Inflammatory macrophage (primary cell): ENCODE data around the gene CLDN12.
A peak's percentile ranks its signal among the peaks of the same experiment; 100 is the strongest.

Experiments
- DNase-seq, 2 donors: peaks; one replicate each; pipeline ENCODE4 v3.0.0-alpha.2; 2020 to 2022
- total RNA-seq, 18 experiments: gene quantifications; one replicate each; lab custom pipeline; 2026; ENCODE audit warnings: mixed read lengths in 6 of 18, inconsistent platforms in 2 of 18; lab: John Stamatoyannopoulos, UW

The CLDN12 gene
- total RNA-seq = 5.2 to 49.1 (median 24.9) reads per million in 18 experiments

DNA sequence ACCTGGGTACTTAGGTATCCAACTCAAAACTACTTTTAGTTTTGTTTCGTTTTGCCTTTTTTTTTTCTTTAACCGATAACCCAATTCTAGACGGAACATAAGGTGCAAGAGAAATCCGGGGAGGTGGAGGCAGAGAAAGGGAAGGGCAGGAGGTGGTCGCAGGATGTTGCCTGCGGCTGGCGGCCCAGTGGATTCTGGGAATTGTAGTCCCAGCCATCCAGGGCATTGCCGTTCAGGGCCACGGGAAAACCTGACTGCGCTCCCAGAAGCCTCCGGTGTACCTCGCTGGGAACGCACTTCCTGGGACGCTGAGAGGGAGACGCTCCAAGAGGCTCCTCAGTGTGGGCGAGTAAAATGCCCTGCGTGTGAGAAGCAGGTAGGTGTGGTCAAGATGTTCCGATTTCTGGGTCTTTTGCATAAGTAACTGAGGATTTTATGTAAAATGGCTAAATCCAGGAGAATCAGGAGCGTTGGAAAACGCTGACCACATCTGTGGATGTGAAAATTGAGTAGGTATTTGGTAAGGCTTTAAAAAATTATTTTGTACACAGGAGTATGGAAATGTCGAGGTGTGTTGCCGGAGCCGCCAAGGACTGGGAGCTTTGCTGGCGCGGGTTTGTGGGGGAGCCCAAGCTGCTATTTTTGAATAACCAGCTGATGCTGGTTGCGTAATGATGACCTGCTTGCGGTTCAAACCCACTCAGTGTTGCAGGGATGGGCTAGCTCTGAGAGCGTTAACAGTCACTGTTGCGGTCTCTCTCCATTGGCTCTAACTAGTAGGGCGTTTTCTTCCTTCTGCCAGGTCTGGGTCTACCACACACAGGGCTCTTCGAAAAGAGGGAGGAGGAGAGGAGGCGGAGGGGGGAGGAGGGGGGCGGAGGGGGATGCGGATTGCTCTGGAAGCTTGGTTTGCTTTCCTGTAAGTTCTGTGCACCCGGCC is at the start of gene CLDN12:
CLDN12 (plus strand) TSS at position 288 of the 940 bp plus-strand sequence. CDS start 9,216 bp downstream, outside the sequence.
- DNase-seq = peak; percentile 92 to 98

DNA sequence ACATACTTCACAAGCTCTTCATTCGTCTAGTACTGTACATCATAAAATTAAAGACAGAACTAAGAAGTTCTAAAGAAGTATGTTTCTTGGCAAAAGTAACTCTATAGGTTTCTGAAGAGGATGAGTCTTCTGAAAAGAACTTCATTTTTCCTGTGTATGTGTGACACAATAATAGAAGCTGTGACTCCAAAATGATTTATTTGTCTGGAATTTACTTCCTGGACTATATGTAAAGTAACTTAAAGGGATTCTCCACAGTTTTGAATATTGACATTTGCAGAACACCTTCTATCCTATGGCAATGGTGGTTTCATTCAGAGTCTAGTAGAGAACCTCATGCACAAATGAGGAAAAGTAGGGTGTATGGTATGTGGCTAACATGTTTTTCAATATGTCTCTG is 19.8 kb upstream of the CLDN12 start:
- no peak for DNase-seq

DNA sequence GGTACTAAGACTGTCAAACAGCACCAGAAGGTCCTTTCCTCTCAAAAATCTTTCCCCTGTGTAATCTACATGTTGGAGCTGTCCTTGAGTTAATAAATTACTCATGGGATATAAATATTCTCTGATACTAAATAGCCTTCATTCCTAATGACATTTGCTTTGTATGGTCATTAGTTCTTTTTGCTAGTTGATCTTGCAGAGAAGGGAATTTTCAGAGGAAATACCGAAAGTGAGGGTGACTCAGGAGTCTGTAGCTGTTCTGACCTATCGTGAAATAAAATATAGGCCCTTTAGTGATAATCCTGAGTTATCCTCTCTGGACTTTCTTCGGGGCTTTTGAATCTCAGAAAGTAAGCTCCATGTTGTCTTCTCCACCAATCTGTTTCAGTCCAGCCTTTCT is 19.4 kb upstream of the CLDN12 start:
- no peak for DNase-seq

DNA sequence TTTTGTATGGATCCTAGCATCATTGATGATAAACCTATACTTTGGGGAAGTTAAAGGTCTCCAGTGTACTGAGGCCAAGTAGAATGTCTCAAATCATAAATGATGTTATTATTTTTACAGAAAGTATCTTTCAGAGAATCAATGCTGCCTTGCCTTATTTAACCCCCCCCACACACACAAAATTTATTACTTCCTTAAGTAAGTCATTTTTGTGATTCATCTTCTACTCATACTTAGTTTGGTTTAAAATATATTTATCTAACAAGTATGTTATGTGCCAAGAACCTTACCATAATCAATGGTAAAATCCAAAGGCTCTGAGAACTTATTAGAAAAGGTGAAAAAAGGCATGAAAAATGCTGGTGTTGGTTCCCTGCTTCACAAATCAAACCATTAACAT is 18.8 kb upstream of the CLDN12 start:
- no peak for DNase-seq

DNA sequence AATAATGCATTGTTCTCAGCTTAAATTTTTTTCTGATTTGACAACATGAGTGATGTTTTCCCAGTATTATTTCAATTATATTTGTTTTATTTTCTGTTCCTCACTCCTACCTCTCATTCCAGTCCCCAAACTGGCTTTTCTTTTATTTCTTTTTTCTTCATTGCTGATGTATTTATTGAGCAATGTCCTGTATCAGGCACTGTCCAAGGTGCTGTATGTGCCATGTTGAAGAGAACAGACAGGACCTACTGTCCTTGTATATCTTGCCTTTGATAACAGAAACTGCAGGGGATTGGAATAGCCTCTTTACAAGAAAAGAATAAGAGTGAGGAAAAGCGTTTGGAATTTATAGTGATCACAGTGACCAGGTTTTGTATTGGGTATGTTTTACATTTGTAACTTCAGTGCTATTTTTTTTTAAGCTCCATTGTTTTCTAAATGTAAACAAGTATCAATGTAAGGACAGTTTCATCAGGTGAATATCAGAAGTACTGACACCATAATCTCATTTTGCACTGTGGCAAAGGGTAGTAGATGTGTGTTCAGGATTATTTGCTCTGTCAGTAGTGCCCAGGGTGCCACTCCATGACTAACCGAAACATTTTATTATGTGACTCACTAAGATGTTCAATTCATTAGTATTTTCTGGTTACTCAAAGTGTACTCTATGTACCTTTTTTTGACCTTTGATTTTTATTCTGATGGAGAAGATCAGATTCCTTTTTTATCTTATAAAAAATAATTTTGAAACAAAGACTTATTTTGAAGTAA is 15.6 kb upstream of the CLDN12 start:
- DNase-seq = no peak

DNA sequence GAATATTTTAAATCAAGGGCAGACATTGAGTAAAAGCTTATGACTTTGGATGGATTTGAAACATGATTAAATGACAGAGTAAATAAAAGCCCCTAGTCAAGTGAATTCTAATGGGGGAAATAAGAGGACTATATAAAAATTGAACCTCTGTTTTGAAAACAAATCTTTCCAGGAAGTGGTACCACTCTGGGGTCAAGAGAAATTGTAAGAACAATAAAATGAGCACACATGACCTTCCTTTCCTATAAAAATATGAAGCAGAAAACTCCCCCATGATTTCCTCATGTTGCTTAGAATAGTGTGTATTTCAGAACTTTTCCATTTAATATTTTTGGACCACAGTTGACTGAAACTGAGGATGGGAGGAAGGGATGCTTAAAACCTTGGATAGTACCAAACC is 12.3 kb upstream of the CLDN12 start:
- no peak for DNase-seq

DNA sequence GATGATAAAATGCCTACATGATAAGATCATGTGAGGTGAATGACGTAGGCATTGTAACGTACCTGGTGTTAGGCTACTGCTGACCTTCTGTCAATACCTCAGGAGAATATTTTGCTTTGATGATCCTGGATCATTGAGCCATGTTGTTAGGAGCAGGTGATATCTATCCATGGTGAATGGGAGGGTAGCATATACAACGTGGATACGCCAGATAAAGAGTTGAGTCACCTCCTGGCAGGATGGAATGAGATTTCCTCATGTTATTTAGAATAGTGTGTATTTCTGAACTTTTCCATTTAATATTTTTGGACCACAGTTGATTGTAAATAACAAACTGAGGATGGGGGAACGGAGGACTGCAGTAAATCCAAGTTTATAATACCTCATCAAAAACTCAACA is 11.8 kb upstream of the CLDN12 start:
- DNase-seq = no peak

DNA sequence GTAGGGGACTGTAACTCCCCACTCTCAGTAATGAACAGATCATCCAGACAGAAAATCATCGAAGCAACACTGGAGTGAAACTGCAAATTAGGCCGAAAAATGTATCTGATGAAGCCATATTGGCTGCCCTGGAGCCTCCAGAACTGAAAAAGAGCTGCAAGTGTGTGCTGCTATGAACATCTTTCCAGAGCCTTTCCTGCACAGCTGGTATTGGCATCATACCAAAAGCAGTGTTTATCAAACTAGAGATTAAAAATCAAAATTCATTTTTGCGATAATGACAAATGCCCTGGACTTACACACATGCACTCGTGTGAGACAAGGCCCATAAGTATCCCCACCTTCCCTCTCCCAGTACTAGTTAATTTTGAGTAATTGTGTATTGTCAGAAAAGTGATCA is 6.8 kb upstream of the CLDN12 start:
- no peak for DNase-seq

DNA sequence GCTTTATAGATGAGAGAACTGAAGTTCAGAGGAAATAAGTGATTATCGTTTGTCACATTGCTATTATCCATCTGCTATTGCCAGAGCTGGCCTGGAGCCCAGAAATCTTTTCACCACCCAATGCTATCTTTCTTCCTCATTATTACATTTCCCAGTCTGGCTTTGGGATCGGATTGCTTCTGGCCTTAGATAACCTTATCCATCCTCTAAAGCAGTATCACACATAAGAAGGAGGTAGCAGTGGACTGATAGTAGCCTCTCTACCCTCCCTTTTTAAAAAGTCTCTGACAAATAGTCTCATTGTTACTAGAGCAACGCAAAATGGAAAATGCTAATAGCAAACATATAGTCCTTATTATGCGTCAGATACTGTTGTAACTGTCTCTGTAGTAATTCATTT is 1.3 kb upstream of the CLDN12 start:
- DNase-seq = peak in 1 of 2 donors; percentile 3

DNA sequence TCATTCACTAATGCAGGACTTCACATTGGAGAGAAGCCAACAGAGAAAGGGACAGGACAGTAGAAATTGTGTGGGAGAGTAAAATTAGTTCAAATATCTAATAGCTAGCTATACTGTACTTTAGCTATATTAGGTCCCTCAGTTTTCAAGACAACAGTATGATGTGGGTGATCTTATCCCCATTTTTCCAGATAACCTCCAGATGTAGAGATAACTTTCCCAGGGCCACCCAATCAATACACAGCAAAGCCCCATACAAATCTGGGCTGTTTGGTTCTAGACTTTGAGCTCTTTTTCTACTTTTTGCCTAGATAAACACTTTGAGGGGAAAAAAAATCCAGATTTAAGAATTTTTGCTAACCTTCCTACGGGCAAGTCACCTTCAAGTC is 482 bp upstream of the CLDN12 start:
- DNase-seq = no peak

DNA sequence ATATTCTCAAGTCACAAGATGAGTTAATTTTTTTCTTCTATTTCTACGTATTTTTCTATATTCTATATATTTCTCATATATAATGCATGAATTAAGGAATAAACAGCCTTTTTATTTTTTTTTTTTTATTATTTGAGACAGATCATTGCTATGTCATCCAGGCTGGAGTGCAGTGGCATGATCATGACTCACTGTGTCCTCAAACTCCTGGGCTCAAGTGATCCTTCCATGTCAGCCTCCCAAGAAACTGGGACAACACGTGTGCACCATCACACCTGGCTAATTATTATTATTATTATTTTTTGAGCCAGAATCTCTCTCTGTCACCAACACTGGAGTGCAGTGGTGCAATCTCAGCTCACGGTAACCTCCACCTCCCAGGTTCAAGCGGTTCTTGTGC is 1.5 kb downstream of the CLDN12 start:
- DNase-seq = peak; percentile 11 to 54

DNA sequence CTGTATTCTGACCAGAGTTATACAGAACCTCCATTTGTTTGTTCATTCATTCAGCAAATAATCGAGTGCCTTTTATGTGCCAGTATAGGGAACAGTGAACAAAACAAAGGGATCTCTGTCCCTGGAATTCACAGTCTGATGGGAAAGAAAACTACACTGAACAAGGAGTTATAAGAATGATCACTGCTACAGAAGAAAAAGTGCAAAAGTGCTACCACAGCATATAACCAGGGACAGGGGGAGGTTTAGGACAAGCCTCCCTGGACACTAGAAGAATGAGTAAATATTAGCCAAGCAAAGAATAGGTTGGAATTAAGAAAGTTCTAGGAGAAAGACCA is 4.2 kb downstream of the CLDN12 start:
- DNase-seq = no peak

DNA sequence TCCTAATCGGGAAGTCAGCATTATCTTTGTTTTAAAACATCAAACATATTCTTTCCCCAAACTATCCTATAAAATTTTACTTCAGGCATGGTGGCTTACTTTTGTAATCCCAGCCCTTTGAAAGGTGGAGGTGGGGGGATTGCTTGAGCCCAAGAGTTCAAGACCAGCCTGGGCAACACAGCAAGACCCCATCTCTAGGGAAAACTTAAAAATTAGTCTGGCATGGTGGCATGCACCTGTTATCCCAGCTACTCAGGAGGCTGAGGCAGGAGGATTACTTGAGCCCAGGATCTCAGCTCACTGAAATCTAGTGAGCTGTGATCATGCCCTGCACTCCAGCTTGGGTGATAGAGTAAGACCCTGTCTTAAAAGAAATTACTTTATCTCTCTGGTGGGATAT is 4.9 kb downstream of the CLDN12 start:
- no peak for DNase-seq

DNA sequence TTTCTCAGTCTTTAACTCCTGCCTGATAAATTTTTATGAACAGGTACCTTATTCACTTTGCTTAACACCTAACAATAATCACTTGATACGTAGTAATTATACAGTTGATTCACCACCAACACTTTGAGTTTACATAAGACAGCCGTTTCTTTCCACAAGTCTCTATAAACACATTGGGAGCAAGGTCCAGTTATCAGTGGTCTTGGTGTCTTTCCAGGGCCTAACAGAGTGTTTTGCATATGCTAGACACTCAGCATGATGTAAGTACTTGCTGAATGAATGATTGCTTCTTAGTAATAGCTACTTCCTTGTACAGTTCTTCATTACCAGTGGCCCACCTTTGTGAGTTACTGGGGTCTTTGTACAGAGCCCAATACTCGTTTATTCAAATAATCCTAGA is 6.4 kb downstream of the CLDN12 start:
- no peak for DNase-seq

DNA sequence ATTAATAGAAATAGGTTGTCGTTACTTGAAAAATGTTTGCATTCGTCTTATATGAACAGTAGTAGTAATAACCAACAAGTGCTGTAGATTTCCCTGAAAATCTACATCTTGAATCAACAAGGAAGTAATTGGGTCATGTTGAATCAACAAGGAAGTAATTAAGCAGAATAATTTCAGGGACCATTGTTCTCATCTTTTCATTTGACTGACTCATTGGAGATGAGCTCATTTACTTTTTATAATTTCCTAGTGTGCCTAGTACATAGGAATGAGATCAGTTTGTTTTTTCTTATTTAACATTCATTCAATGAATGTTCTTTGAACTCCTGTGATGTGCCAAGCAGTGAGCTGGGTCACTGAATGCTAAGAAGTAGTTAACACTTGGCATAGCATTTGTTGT is 8.2 kb downstream of the CLDN12 start:
- DNase-seq = no peak

DNA sequence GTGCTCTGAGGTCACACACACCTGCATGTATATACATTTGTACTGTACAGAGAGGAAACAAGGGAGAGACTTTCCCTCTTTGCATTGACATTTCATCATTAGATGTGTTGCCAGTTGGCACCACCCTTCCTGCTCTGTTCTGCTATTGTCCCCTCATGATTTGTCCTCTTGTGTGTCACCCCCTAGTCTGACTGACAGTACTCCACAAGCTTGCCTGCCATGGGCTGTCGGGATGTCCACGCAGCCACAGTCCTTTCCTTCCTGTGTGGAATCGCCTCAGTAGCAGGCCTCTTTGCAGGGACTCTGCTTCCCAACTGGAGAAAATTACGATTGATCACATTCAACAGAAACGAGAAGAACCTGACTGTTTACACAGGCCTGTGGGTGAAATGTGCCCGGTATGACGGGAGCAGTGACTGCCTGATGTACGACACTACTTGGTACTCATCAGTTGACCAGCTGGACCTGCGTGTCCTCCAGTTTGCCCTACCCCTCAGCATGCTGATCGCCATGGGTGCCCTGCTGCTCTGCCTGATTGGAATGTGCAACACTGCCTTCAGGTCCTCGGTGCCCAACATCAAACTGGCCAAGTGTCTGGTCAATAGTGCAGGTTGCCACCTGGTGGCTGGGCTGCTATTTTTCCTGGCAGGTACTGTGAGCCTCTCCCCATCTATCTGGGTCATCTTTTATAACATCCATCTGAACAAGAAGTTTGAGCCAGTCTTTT is 9.4 kb downstream of the CLDN12 start:
- DNase-seq = peak in 1 of 2 donors; percentile 12

DNA sequence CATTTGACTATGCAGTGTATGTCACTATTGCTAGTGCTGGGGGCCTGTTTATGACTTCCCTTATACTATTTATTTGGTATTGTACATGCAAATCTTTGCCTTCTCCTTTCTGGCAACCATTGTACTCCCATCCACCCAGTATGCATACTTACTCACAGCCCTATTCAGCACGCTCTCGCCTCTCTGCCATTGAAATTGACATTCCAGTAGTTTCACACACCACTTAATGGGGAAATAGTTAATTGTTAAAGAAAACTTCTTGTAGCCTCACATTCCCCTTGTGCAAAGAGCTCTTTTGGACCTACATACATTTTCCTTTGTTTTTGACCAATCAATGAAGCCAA is 9.9 kb downstream of the CLDN12 start:
- DNase-seq = no peak

DNA sequence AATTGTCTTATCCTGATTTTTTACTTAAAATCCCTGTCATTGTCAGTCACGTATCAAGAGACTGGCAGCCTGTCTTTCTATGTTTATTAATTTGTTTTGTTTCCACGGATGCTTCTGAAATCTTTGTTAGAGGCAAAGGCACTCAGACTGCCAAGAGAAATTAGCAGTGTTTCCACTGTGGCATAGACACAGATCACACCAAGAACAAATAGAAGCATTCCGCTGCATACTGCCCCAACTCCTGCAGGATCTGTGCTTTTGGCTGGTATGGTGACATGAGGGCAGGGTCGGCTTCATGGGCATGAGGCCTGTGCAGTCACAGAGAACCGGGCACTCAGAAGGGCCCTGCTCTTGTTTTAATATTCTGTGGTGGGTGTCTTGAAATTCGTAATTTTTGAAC is 18.4 kb downstream of the CLDN12 start:
- DNase-seq = no peak

DNA sequence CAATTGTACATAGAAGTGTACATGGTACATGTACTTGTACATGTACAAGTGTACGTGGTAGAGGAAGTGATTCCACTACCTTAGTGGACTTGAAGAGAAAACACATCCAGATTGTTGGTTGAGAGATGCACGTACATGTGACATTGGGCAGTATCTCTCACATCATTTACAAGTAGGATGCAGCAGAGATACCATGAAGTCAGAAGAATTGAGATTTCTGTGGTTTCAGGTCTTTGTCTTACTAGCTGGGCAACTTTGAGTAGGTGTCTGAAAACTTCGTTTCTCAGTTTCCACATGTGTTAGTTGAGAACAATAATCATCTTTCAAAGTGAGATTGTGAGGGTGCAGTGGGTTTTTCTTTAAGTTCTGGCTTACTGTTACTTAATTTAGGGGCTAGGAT is 21.5 kb downstream of the CLDN12 start:
- no peak for DNase-seq

DNA sequence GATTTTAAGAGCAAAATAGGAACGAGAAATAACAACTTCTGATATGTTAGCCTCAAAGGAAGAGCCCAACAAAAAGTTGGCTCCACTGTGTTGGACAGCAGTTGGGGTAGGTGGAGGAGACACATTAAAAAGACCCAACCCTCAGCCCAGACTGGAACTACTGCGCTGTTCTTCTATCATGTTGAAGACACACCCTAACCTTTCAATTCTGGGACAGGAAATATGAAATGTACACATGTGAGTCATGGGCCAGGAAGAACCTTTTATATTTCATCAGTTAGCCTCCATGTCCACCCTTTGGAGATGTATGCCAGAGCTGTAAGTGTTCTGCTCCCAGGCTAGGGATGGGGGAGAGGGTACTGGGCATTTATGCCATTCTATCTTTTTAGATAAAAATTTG is 22.1 kb downstream of the CLDN12 start:
- no peak for DNase-seq

DNA sequence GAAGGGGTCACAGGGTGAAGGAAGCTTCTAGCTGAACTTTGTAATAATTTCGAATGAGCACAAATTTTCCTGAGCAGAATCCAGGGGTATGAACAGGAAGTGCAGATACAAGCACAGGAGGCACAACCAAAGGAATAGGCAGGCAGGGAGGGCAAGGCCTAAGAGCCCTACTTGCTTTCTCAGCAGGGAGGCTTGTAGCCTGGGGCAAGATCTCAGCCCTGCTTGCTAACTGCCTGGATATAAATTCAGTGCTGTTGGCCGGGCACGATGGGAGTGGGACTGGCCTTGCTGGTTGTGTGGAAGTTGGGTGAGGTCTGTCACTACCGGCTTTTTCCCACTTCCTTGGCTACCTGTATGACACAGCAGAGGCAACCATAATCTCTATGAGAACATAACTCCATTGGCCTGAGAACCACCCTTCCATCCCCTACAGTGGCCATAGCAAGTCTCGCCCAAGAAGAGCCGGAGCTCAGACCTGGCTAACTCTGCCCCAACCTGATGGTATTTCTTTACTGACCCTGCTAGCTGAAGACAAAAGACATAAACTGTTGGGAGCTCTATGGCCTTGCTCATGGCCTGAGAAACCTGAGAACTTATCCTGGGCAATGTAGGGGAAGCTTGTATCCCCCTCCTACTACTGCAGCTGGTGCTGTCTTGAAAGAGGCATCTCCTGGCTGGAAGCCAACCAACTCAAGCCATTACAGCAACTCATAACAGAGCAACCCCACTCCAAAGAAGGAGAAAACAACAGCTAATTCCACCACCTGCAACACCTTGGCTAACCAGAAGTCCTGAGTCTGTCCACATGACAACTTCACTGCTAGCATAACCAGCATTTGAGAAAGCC is 27.6 kb downstream of the CLDN12 start:
- DNase-seq = no peak

DNA sequence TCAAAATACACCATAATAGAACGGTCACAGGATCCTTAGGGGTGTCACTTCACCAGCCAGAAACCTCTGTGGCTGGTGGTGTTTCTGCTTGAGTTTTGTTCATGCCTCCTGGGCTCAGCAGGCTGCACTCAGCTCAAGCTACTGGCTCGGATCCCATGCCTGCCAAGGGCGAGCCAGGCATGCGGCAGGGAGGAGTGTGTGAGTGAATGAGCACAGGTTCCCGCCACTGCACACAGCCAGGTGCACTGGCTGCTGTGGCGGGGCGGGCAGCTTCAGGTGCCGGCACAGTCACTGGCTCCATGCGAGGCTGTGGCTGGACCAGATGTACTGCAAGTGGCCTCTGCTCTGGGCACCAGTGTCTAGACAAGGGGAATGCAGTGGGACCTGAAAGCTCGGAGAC is 29.5 kb downstream of the CLDN12 start:
- DNase-seq = no peak
